Stomach (tissue), 4 donors: ENCODE results near the gene P2RY12.

Experiments used
- CTCF ChIP-seq, 7 experiments: fragments of 450-650 bp in 4 of 7; fragments of 200-600 bp in 3 of 7; sonication (generic) in 3 of 7; IDR thresholded peaks; one replicate each; pipeline ENCODE4 v1.5.1; 2016 to 2019; ENCODE audit warnings: antibody characterized with exemption in 7 of 7, control low read depth in 2 of 7, mild to moderate bottlenecking in 1 of 7
- POLR2A ChIP-seq, 4 donors: fragments of 450-650 bp; IDR thresholded peaks; one replicate each; pipeline ENCODE4 v1.6.1; 2016; ENCODE audit warnings: antibody characterized with exemption in 4 of 4, control low read depth in 2 of 4, mild to moderate bottlenecking in 1 of 4, moderate library complexity in 1 of 4

DNA sequence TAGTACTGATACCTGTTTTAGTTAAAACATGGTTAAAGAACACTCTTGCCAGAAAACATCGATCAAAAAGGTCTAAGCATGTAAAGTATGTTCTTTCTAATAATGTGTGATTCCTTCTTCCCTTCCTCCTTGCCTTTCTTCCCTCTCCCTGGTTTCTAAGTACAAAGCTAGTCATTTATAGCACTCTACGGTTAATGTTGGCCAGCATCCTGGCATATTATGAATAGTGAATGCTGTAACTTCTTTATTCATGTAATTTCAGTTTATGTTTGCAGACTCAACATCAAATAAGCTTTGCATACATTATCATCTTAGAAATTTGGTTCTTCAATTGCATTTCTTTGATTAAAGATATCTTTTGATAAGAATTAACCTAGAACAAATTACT, 27.1 kb downstream of the P2RY12 start:
- TF ChIP-seq CTCF (IDR thresholded peaks at IDR 0.05): no peak
- TF ChIP-seq POLR2A (IDR thresholded peaks at IDR 0.05): no peak
